A673 (cell line): ENCODE measurements around the gene FAM222B. TPM values are rescaled to one million over a fixed set of nuclear protein-coding genes. Genes with fewer than 3 reads are reported as not detected.
"Not testable (repeated sequence)": the region's sequence is repeated elsewhere in the genome, so short reads cannot be mapped to it uniquely, and the experiment has no call there.

Experiments
- BruUV-seq: library from RNA; stranded (reverse); fragments of 400-500 nt; replicated peaks from 2 replicates; lab custom pipeline; 2021; lab: Mats Ljungman, UMichigan
- CTCF ChIA-PET: fragments of 300-600 bp; sonication (Branson Sonifier 250); formaldehyde crosslinking; loops from one replicate; lab custom pipeline; 2022; ENCODE audit warnings: antibody characterized with exemption; lab: Charles Lee
- POLR2A ChIA-PET: fragments of 300-600 bp; sonication (Branson Sonifier 250); formaldehyde crosslinking; loops from one replicate; lab custom pipeline; 2022; ENCODE audit warnings: antibody characterized with exemption; ENCODE audit not compliant: low non-redundant PET; lab: Charles Lee
- DNase-seq: peaks from one replicate; pipeline ENCODE4 v3.0.0-alpha.2; 2015; ENCODE audit warnings: low spot score
- H3K27ac ChIP-seq: fragments of 200-600 bp; sonication (generic); 2 replicates; pipeline ENCODE4 v1.5.1; 2016; ENCODE audit warnings: mixed run types, low read depth, mild to moderate bottlenecking, mixed read lengths, antibody characterized with exemption, low read length; ENCODE audit not compliant: poor library complexity, severe bottlenecking
- H3K27me3 ChIP-seq: fragments of 200-600 bp; sonication (generic); replicated peaks from 2 replicates; pipeline ENCODE4 v1.6.1; 2017; ENCODE audit warnings: mixed run types, low read depth, mild to moderate bottlenecking, mixed read lengths, antibody characterized with exemption, low read length; ENCODE audit not compliant: insufficient read depth, poor library complexity
- H3K36me3 ChIP-seq: fragments of 200-600 bp; sonication (generic); 2 replicates; pipeline ENCODE4 v1.6.1; 2016; ENCODE audit warnings: mixed run types, mild to moderate bottlenecking, mixed read lengths, antibody characterized with exemption, low read length; ENCODE audit not compliant: insufficient read depth, poor library complexity, severe bottlenecking
- H3K4me1 ChIP-seq: fragments of 200-600 bp; sonication (generic); 2 replicates; pipeline ENCODE4 v1.6.1; 2017; ENCODE audit warnings: mixed run types, mild to moderate bottlenecking, mixed read lengths, antibody characterized with exemption, low read length; ENCODE audit not compliant: insufficient read depth, poor library complexity, severe bottlenecking
- H3K4me3 ChIP-seq: fragments of 200-600 bp; sonication (generic); 2 replicates; pipeline ENCODE4 v1.5.1; 2016; ENCODE audit warnings: low read depth, mixed run types, mild to moderate bottlenecking, mixed read lengths, low read length; ENCODE audit not compliant: poor library complexity, severe bottlenecking
- H3K9me3 ChIP-seq: fragments of 200-600 bp; sonication (generic); 2 replicates; pipeline ENCODE4 v1.6.1; 2016; ENCODE audit warnings: mixed run types, low read depth, mild to moderate bottlenecking, mixed read lengths, antibody characterized with exemption, low read length; ENCODE audit not compliant: poor library complexity, severe bottlenecking
- CTCF ChIP-seq: fragments of 300-800, 200-600 bp; sonication (generic); conservative IDR thresholded peaks from 2 replicates; pipeline ENCODE4 v1.5.1; 2017; ENCODE audit warnings: low read depth, mild to moderate bottlenecking, antibody characterized with exemption, low read length, moderate library complexity, mixed read lengths
- EZH2 ChIP-seq: fragments of 200-600 bp; sonication (generic); IDR thresholded peaks from 2 replicates; pipeline ENCODE4 v1.6.1; 2017; ENCODE audit warnings: borderline replicate concordance, low read depth, mild to moderate bottlenecking, mixed read lengths, antibody characterized with exemption, low read length; ENCODE audit not compliant: poor library complexity, severe bottlenecking
- intact Hi-C: fragments of 100-400 bp; cut with micrococcal nuclease; formaldehyde crosslinking; loops from one replicate; pipeline ENCODE4 v1.10.0; 2022; ENCODE audit not compliant: unreplicated experiment
- total RNA-seq: library from RNA; stranded (reverse); gene quantifications from 2 replicates; pipeline ENCODE4 v1.2.3, GENCODE V29; 2021

The FAM222B gene
- total RNA-seq, 1 experiment from 2014 or later: 27.3 TPM

- Histone ChIP-seq H3K27me3 (no peaks in the 10 kb centered on the region), H3K27ac (peak overlapping the region; percentile 79), H3K4me1 (peaks cover 48% of the 10 kb centered on the region), H3K4me3 (no peak overlapping the region), H3K36me3 (peaks cover 50% of the 10 kb centered on the region), H3K9me3 (no peaks in the 10 kb centered on the region)
- intact Hi-C loops: loop anchor here (2.0 to 5.0 kb wide), 2 partner anchors 173 to 192 kb away; partner anchors contain the start of gene FLOT2
- POLR2A ChIA-PET: no interaction called here
- CTCF ChIA-PET: interaction anchor here (1.0 to 3.4 kb wide), 2 partner anchors 26 to 39 kb away, joined by 3 to 82 read pairs; no protein-coding TSS in a partner anchor
- BruUV-seq: no TSS peak
- no peak for DNase-seq
- TF ChIP-seq CTCF (no peak), EZH2 (no peak)
These were observed 118.0 kb downstream of the FAM222B start for GRCh38 chr17:28724500-28725165.

GRCh38 chr17:28723836-28724499 is 118.6 kb downstream of the FAM222B start:
- peaks cover 50% of the 10 kb centered on the region for H3K36me3 ChIP-seq
- BruUV-seq, H3K4me3 ChIP-seq, H3K27ac ChIP-seq, DNase-seq, CTCF ChIA-PET, H3K27me3 ChIP-seq, H3K9me3 ChIP-seq: not testable (repeated sequence)
- POLR2A ChIA-PET: interaction anchor here (0.7 kb wide), 1 partner anchor 333 kb away, joined by 5 read pairs; no protein-coding TSS in a partner anchor
- intact Hi-C loops: loop anchor here (2.0 kb wide), 1 partner anchor 193 kb away; no protein-coding TSS in a partner anchor
- peaks cover 51% of the 10 kb centered on the region for H3K4me1 ChIP-seq

GRCh38 chr17:28723159-28723835 is 119.3 kb downstream of the FAM222B start:
- intact Hi-C loops: no loop called here
- H3K4me1 ChIP-seq: peaks cover 58% of the 10 kb centered on the region
- POLR2A ChIA-PET: interaction anchor here (0.7 kb wide), 1 partner anchor 334 kb away, joined by 5 read pairs; no protein-coding TSS in a partner anchor

More at GRCh38 chr17:28723159-28723835, 119.3 kb downstream of the FAM222B start:
- no peak for TF ChIP-seq CTCF
- no peak for TF ChIP-seq EZH2
- no peaks in the 10 kb centered on the region for H3K27me3 ChIP-seq
- no peak for DNase-seq
- H3K4me3 ChIP-seq: no peak overlapping the region
- BruUV-seq: no TSS peak
- peak overlapping the region; percentile 49 for H3K27ac ChIP-seq
- H3K36me3 ChIP-seq: peaks cover 50% of the 10 kb centered on the region
- CTCF ChIA-PET: no interaction called here
- H3K9me3 ChIP-seq: no peaks in the 10 kb centered on the region
